Airway epithelial cell (primary cell): Measurements from ENCODE around the gene CPSF2. TPM values are rescaled to one million over a fixed set of nuclear protein-coding genes. Genes with fewer than 3 reads are reported as not detected.

ENCODE experiments used
- total RNA-seq: library from RNA; depleted of rRNA; stranded (reverse); fragments of >200 nt; gene quantifications from 2 replicates; pipeline ENCODE4 v1.2.3, GENCODE V29; 2015

CPSF2 gene
- total RNA-seq: 30.8 and 35.5 TPM in 2 replicates

GRCh38 chr14:92121670-92122350, at the start of gene CPSF2, which contains the start of gene NDUFB1:
Gene CPSF2 (plus strand): TSS chr14:92121969. CDS start chr14:92130985, 9,016 bp downstream.
Gene NDUFB1 (minus strand): TSS chr14:92121706. CDS start chr14:92117637, 4,069 bp downstream.

GRCh38 chr14:92106143-92106926, 15.4 kb upstream of the CPSF2 start, which contains the start of gene ATXN3:
Gene ATXN3 (minus strand): TSS chr14:92106582. CDS start chr14:92106552, 30 bp downstream.

Other genes with a start within 250 kb of the CPSF2 start
- 1.9 and 2.8 TPM in 2 replicates for gene FBLN5, start 174.3 kb upstream of the CPSF2 start, total RNA-seq
- 8.4 and 11.9 TPM in 2 replicates for gene TRIP11, start 81.9 kb upstream of the CPSF2 start, total RNA-seq
- gene ATXN3, start 15.4 kb upstream of the CPSF2 start, total RNA-seq: 12.8 and 51.0 TPM in 2 replicates
- 255 and 487 TPM in 2 replicates for gene NDUFB1, start 263 bp upstream of the CPSF2 start, total RNA-seq
- under 0.01 TPM in 1 of 2 replicates, not detected in the other for gene SLC24A4, start 201.2 kb downstream of the CPSF2 start, total RNA-seq